ENCODE results near the gene APOL6.
"Not testable (repeated sequence)": the region's sequence is repeated elsewhere in the genome, so short reads cannot be mapped to it uniquely, and the experiment has no call there.

The APOL6 gene

DNA sequence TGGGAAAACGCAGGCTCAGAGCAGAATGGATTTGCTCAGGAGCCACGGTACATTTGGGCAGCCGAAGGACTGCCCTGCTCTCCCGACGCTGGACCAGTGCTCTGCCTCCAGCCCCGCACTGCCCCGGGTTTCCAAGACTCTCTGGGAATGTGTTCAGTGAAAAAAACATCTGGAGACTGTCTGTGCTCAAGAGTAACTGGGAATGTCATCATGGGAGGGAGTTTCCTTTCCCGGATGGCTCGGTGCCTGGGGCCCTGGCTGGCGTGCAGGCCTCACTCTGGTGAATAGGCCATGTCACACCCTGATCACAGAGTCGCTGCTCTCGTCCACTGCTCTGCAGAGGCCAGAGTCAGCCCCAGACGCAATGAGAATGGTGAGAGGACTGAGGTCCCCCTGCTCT, 9.8 kb upstream of the APOL6 start:
- DNase-seq = no peak

- no peak for DNase-seq
These were observed 6.6 kb upstream of the APOL6 start for GRCh38 chr22:35641494-35642120.

- DNase-seq = no peak
These were observed 5.9 kb upstream of the APOL6 start for GRCh38 chr22:35642305-35642741.

- DNase-seq = no peak
These were observed 4.3 kb upstream of the APOL6 start for GRCh38 chr22:35643991-35644390.

GRCh38 chr22:35645646-35646045, 2.6 kb upstream of the APOL6 start:
- no peak for DNase-seq

- DNase-seq = no peak
These were observed 844 bp downstream of the APOL6 start for GRCh38 chr22:35649026-35649553.

DNA sequence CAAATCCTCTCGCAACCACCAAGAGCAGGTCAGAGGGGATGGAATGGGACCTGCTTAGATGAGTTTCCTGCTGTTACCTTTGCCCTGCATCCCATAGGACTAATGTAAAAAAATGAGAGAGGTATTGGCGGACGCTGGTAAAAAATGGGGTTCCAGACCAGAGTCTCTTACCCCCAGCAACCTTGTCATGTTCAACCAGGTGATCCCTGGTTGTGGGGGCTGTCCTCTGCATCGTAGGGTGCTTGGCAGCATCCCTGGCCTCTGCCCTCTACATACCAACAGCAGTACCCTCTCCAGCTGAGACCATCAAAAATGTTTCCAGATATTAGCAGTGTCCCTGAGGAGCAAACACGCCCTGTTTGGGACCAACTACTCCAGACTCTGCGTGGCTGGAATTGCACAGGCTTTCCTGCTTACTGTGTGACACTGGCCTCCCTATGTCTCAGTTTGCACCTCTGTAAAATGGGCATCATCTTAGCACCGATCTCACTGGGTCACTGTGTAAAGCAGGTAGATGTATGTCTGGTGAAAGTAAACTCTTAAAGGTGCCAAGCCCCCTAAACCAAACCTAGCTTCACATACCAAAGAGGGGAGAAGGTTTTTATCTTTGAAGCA, 1.5 kb downstream of the APOL6 start:
- DNase-seq = no peak

DNA sequence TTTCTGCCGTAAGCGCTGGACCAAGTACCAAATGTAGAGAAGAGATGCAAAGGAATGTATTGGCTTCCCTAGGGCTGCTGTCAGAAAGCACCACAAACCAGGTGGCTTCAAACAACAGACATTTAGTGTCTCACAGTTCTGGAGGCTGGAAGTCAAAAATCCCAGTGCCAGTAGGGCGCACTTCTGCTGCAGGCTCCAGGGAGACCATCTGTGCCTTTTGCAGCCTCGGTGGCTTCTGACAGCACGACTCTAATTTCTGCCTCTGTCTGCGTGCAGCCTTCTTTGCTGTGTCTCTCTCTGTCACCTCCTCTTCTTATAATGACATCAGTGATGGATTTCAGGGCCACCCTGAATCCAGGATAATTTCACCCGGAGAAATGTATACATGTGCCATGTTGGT, 2.8 kb downstream of the APOL6 start:
- DNase-seq = no peak

GRCh38 chr22:35653824-35654223, 5.6 kb downstream of the APOL6 start:
- no peak for DNase-seq

DNA sequence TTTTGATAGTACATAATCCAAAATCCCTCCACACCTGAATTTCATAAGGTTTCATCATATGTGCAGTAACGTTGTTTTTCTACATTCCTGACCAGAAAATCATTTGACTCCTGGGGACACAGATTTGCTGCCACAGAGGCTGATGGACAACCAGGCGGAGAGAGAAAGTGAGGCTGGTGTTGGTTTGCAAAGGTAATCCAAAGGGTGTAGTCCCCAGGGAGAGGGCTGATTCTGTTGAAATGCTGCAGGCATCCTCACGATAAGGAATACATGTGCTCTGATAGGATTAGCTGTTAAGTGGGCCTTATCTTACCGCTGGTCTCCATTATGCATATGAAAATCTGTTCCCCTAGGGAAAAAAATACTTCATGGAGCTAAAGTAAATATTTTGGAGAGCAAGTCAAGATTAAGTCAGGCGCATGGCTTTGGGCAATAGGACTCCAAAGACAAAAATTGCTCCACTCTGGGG, 8.1 kb downstream of the APOL6 start:
- no peak for DNase-seq

DNA sequence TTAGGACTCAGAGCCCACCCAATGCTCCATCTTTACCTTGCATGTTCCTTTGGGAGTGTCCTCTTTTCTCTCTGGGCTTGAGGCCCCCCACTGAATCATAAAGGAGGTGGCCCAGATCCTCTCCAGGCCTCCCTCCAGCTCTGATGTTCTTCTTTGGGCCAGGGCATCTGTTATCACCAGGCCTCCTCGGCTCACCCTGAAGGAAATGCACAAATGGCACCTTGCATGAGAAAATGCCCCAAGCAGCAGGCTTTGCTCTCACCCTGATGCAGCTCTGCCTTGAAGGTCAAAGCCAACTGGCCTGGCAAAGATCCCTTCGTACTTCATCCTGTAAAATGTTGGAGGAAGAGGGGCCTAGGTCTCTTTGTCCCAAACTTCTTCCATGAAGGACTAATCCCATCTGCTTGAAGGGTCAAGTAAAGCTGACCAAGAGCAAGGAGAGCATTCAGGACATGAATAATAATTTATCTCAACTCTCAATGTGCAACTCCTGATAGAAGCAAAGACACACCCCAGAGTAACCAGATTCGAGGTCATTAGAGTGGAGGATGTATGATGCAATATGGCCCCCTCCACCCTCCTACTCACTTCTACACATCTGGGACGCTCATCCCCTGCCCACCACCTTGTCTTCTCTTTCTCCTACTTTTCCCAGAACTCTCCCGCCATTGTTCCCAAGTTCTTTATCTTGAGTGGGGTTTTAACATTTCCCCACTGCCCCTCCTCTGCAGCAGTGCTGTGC, 9.5 kb downstream of the APOL6 start:
- DNase-seq = no peak

GRCh38 chr22:35660291-35661127, 12.3 kb downstream of the APOL6 start:
- DNase-seq = no peak

GRCh38 chr22:35661464-35661863, 13.2 kb downstream of the APOL6 start:
- DNase-seq = no peak

DNA sequence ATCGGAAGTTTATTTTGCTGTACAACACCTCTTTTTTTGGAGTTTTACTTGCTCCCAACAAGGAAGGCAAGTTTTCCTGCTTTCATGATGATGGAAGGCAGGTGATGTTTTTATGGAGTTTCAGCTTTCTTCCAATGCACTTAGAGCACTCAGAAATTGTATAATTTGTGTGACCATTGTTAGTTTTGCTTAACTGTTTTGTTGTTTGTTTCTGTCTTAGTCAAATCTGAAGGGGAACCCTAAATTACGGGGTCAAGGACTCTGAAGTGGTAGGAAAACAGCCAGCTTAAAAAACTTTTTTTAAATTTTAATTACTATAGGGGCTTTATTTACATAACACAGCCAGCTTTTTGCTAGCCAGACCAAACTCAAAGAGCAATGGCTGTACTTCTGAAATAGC, 14.7 kb downstream of the APOL6 start:
- no peak for DNase-seq

DNA sequence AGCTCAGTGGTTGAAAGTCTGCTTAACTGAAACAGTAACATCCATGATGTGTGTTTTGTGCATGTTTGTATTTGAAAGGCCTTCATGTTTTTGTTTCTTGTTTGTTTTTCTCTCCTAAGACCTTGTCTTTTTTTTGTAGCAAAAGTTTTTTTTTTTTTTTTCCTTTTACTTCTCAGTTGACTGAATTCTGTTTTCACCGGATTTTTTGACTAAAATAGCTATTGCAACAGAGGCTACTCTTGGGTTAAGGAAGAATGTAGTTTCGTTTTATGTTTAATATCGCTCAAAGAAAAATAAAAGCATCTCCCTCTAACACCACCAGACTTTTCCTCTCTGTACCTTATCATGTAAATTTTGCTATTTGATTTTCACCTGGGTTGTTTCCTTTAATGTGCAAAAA, 15.1 kb downstream of the APOL6 start:
- no peak for DNase-seq

DNA sequence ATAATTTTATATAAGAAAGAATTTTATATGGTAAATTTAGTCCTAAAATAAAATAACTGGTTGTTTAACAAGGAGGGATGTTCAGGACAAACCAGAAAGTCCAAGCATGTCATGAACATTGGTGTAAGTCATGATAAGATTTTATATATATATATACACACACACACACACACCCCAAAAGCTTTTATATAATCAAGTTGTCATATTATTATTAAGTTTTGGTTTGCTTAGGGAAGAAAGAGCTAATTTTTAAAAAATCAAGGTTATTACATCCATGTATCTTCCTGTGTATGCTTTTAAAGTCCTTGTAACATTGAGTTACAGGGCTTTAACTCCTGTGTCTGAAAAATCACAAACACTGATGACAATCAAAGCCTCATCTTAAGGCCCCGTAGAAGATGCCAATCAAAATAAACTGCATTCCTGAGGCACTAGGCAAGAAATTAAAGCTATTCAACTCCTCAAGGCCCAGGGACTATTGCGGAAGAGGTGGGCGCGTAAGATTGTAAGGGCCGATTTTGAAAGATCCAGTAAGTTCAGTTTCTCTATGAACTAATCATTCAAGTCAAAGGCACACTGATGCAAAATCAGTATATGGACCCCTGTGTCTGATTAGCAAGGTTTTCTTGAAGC, 16.8 kb downstream of the APOL6 start:
- DNase-seq = no peak

DNA sequence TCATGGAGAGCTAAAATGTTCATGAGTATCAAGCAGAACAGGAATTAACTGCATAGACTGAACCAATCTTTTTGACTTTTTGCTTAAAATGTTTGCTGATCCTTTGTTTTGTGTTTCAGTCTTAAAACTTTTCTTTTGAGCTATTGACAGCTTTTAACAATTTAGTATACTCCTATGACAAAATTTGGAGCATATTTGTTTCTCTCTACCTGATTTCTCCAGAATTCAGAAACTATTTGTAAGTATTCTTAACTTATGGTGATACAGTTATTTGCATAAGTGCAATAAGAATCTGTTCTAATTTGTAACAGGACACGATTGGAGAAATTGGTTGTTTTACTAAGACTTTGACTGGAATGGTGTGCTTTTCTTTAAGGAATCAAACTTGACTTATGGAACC, 18.5 kb downstream of the APOL6 start:
- DNase-seq = not testable (repeated sequence)

GRCh38 chr22:35674335-35674734, 26.1 kb downstream of the APOL6 start:
- DNase-seq = no peak

GRCh38 chr22:35676065-35676464, 27.8 kb downstream of the APOL6 start:
- not testable (repeated sequence) for DNase-seq

GRCh38 chr22:35677460-35678187, 29.4 kb downstream of the APOL6 start:
- DNase-seq = no peak

- DNase-seq = no peak
These were observed 30.6 kb downstream of the APOL6 start for GRCh38 chr22:35678836-35679235.

DNA sequence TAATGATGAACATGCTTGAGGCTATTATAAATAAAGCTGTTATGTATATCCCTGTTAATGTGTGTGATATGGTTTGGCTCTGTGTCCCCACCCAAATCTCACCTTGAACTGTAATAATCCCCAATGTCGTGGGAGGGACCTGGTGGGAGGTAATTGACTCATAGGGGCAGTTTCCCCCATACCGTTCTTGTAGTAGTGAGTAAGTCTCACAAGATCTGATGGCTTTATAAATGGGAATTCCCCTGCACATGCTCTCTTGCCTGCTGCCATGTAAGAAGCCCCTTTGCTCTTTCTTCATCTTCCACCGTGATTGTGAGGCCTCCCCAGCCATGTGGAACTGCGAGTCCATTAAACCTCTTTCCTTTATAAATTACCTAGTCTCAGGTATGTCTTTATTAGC, 31.2 kb downstream of the APOL6 start:
- DNase-seq = not testable (repeated sequence)

Data from NCI-H446 (cell line).